ENCODE results near the gene MIDN. TPM values are rescaled to one million over a fixed set of nuclear protein-coding genes. Genes with fewer than 3 reads are reported as not detected.

The MIDN gene
- total RNA-seq, 1 donor from 2014 or later, result 325 TPM

DNA sequence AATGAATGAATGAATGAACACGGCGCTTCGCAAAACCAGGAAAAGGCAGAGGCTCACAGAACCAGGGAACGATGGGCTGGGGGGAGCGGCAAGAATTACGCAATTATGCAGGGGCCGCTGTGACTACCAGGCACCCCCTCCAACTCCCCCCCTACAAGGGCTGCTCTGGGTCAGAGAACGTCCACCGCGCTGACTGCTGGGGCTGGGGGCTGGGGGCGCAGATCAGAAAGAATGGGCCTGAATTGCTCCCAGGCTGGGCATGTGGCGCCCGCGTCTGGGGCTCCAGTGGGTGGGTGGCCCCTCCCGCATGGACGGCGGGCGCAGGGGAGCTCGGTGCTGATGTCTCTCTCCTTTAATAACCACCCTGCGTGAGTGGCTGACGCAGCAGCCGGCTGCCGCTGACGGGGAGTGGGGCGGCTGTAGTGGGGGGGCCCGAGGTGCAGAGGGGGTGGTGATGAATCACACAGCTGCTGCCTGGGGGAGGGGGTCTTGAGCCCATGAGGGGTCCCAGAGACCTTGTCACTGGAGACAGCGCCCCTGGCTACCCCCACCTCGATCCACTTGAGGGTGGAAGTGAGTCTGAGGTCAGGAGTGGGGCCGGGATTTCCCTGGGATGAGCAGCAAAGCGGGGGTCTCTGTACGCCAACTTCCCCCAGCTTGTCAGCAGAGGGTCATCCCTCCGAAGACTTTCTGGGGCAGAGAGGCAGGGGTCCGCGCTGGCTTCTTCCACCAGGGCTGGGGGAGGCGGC is 19.3 kb downstream of the MIDN start:
- Mint-ChIP-seq H3K9me3 (ENCODE audit: unreplicated experiment) (peaks cover 15% of the 10 kb centered on the region), H3K4me3 (ENCODE audit: unreplicated experiment) (peak overlapping the region; percentile 76), H3K27ac (ENCODE audit: unreplicated experiment) (peak overlapping the region; percentile 38), H3K36me3 (ENCODE audit: unreplicated experiment) (no peaks in the 10 kb centered on the region), H3K4me1 (ENCODE audit: low read depth, unreplicated experiment) (peaks cover 41% of the 10 kb centered on the region), H3K27me3 (ENCODE audit: unreplicated experiment) (peaks cover 15% of the 10 kb centered on the region)
- no peak for TF ChIP-seq CTCF (IDR thresholded peaks at IDR 0.05; ENCODE audit: partially characterized antibody, unreplicated experiment)
- DNase-seq, result no peak

DNA sequence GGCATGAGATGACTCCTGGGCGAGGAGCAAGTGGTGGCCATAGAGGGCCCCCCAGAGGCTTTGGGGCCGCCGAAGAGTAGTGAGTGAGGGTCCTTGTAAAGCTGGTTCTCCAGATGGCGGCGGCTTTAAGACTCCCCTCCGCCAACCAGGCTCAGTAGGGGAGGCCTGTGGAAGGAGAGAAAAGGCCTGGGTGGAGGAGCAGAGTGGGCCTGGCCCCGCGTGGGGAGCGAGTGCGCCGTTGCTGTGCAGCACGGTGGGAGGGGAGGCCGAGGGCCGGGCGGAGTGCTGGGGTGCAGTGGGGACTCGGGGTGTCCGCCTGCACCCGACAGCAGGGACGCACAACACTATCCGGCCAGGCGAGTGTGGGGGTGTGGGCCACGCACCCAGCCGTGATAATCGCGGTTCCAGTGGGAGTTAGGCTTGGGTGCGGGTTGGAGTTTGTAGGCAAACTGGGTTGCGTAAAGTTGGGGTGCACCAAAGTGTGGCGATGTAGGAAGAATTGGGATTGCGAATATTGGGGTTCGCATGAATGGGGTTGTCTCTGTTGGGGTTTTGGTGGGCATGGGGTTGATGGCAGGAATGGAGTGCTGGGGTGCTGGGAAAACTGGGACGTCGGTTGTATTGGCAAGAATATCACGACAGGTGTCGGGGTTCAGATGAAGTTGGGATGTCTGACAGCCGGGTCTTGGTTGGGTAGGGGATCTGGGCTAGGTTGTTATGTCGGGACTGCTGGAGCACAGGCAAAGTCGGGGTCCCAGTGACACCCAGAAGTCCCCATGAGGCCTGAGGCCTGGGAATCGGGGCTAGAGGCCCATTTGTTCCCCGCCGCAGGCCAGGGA is 20.1 kb downstream of the MIDN start:
- peak overlapping the region; percentile 76 for H3K4me3 Mint-ChIP-seq (ENCODE audit: unreplicated experiment)
- no peak for TF ChIP-seq CTCF (IDR thresholded peaks at IDR 0.05; ENCODE audit: partially characterized antibody, unreplicated experiment)
- peak overlapping the region; percentile 90 for H3K27ac Mint-ChIP-seq (ENCODE audit: unreplicated experiment)
- H3K27me3 Mint-ChIP-seq (ENCODE audit: unreplicated experiment), result peaks cover 18% of the 10 kb centered on the region
- H3K9me3 Mint-ChIP-seq (ENCODE audit: unreplicated experiment), result peaks cover 19% of the 10 kb centered on the region
- no peak for DNase-seq
- H3K36me3 Mint-ChIP-seq (ENCODE audit: unreplicated experiment), result no peaks in the 10 kb centered on the region
- H3K4me1 Mint-ChIP-seq (ENCODE audit: low read depth, unreplicated experiment), result peaks cover 40% of the 10 kb centered on the region

DNA sequence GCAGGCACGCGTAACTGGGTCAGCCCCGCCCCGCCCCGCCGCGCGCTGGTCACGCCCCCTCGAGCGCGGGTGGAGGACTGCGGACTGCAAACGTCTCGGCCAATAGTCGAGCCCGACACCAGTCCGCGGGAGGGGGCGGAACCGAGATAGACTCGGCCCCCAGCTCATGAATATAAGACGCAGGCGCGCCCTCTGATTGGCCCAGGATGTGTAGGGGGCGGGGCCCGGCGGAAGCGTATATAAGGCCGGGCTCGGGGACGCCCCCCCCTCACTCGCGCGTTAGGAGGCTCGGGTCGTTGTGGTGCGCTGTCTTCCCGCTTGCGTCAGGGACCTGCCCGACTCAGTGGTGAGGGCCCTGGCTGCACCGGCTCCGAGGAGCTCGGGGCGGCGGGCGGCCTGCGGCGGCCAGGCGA is 20.7 kb downstream of the MIDN start, which contains the start of gene CIRBP:
Gene CIRBP, plus strand, starts transcription at position 268 of the 413 bp plus-strand sequence. CDS start 1,602 bp downstream, outside the sequence.
- peaks cover 22% of the 10 kb centered on the region for H3K27me3 Mint-ChIP-seq (ENCODE audit: unreplicated experiment)
- H3K9me3 Mint-ChIP-seq (ENCODE audit: unreplicated experiment), result peaks cover 24% of the 10 kb centered on the region

DNA sequence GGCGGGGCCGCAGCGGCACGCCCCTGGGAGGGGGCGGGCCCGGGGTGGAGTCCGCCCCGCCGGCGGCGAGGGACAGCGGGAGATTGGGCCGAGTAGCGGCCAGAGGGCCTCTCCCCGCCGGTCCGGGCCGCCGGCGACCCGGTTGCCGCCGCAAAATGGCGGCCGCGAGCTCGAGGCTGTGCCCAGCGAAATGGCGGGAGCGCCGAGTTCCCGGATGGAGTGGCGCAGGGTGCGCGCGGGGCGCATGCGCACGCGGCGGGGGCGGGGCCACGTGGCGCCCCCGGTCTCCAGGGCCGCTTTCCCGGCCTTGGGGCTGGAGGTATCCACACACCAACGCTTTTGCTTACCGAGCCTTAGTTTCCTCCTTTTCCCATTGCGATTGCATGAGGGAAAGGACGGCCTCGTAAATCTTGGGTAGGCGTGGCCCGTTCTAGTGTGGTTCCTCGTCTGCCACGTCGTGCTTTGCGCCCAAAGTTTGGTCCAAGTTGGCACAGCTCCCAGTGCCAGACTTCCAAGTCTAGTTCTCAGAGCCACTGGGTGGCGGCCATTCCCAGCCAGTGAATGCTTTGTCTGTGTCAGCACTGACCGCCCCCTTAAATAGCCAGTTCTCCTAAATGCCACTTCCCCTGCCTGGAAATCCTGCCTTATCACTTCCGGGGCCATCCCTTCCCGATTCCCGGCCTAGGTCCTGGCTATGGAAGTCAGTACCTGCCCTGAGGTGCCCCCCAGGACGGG is 21.3 kb downstream of the MIDN start:
- peak; percentile 89 for DNase-seq
- Mint-ChIP-seq H3K4me3 (ENCODE audit: unreplicated experiment) (peak overlapping the region; percentile 89), H3K27ac (ENCODE audit: unreplicated experiment) (peak overlapping the region; percentile 73), H3K36me3 (ENCODE audit: unreplicated experiment) (no peaks in the 10 kb centered on the region), H3K4me1 (ENCODE audit: low read depth, unreplicated experiment) (peaks cover 44% of the 10 kb centered on the region), H3K9me3 (ENCODE audit: unreplicated experiment) (peaks cover 22% of the 10 kb centered on the region), H3K27me3 (ENCODE audit: unreplicated experiment) (peaks cover 21% of the 10 kb centered on the region)
- no peak for TF ChIP-seq CTCF (IDR thresholded peaks at IDR 0.05; ENCODE audit: partially characterized antibody, unreplicated experiment)

More for the DNA sequence above, 20.7 kb downstream of the MIDN start, which contains the start of gene CIRBP:
- H3K4me1 Mint-ChIP-seq (ENCODE audit: low read depth, unreplicated experiment), result peaks cover 44% of the 10 kb centered on the region
- TF ChIP-seq CTCF (IDR thresholded peaks at IDR 0.05; ENCODE audit: partially characterized antibody, unreplicated experiment), result no peak
- H3K4me3 Mint-ChIP-seq (ENCODE audit: unreplicated experiment), result peak within 1 kb of the TSS; percentile 89
- peak; percentile 99 for DNase-seq
- no peaks in the 10 kb centered on the region for H3K36me3 Mint-ChIP-seq (ENCODE audit: unreplicated experiment)
- peak within 1 kb of the TSS; percentile 90 for H3K27ac Mint-ChIP-seq (ENCODE audit: unreplicated experiment)
